CD14-positive monocyte (primary cell): ENCODE results near the gene ARFGEF3. TPM values are rescaled to one million over a fixed set of nuclear protein-coding genes. Genes with fewer than 3 reads are reported as not detected.

Experiments
- DNase-seq, 3 donors: peaks; one replicate each; pipeline ENCODE4 v3.0.0-alpha.2; 2011 to 2022
- H2AFZ ChIP-seq: 2 replicates; pipeline ENCODE4 v1.6.0; 2012; ENCODE audit warnings: mild to moderate bottlenecking, low read depth, low read length, inconsistent platforms; ENCODE audit not compliant: insufficient read depth, poor library complexity, severe bottlenecking
- H3K27ac ChIP-seq, 2 donors: 1 replicate in 1 of 2; 2 replicates in 1 of 2; pipeline ENCODE4 v1.5.1; 2012 to 2013; ENCODE audit warnings: low read length in 2 of 2, control low read depth in 1 of 2, inconsistent platforms in 1 of 2, low read depth in 1 of 2, mild to moderate bottlenecking in 1 of 2
- H3K27me3 ChIP-seq, 2 donors: one replicate each; pipeline versions ENCODE4 v1.6.0 to v1.6.1; 2011 to 2013; ENCODE audit warnings: low read length in 2 of 2; ENCODE audit not compliant: control insufficient read depth in 2 of 2, insufficient read depth in 2 of 2
- H3K36me3 ChIP-seq, 2 donors: replicated peaks in 1 of 2; 1 replicate in 1 of 2; 2 replicates in 1 of 2; pipeline versions ENCODE4 v1.5.1 to v1.6.1; 2012 to 2013; ENCODE audit warnings: low read length in 2 of 2, control low read depth in 1 of 2, inconsistent platforms in 1 of 2, mild to moderate bottlenecking in 1 of 2; ENCODE audit not compliant: insufficient read depth in 2 of 2, control insufficient read depth in 1 of 2
- H3K4me1 ChIP-seq, 2 donors: 1 replicate in 1 of 2; 2 replicates in 1 of 2; pipeline versions ENCODE4 v1.5.1 to v1.6.1; 2012 to 2013; ENCODE audit warnings: low read length in 2 of 2, control low read depth in 1 of 2, inconsistent platforms in 1 of 2, mild to moderate bottlenecking in 1 of 2, moderate library complexity in 1 of 2; ENCODE audit not compliant: insufficient read depth in 2 of 2, control insufficient read depth in 1 of 2
- H3K4me2 ChIP-seq: replicated peaks from 2 replicates; pipeline ENCODE3; 2012; ENCODE audit warnings: low read length, moderate library complexity, mild to moderate bottlenecking; ENCODE audit not compliant: poor library complexity, severe bottlenecking; ENCODE audit errors: extremely low read depth
- H3K4me3 ChIP-seq, 3 experiments: fragments of 200-600 bp in 1 of 3; sonication (generic) in 1 of 3; replicated peaks in 1 of 3; 1 replicate in 2 of 3; 2 replicates in 1 of 3; pipeline ENCODE4 v1.5.1; 2011 to 2013; ENCODE audit warnings: low read length in 3 of 3, mild to moderate bottlenecking in 3 of 3, control low read depth in 2 of 3, low read depth in 2 of 3, inconsistent platforms in 1 of 3, moderate library complexity in 1 of 3
- H3K79me2 ChIP-seq: 2 replicates; pipeline ENCODE4 v1.6.0; 2012; ENCODE audit warnings: mild to moderate bottlenecking, control low read depth, inconsistent platforms, low read length, moderate library complexity; ENCODE audit not compliant: insufficient read depth
- H3K9ac ChIP-seq: 2 replicates; pipeline ENCODE4 v1.6.0; 2017; ENCODE audit warnings: low read length, mild to moderate bottlenecking; ENCODE audit not compliant: insufficient read depth, poor library complexity, severe bottlenecking
- H3K9me3 ChIP-seq, 2 donors: replicated peaks in 1 of 2; 1 replicate in 1 of 2; 2 replicates in 1 of 2; pipeline versions ENCODE4 v1.5.1 to v1.6.1; 2012 to 2013; ENCODE audit warnings: low read length in 2 of 2, control low read depth in 1 of 2; ENCODE audit not compliant: control insufficient read depth in 1 of 2, insufficient read depth in 1 of 2
- H4K20me1 ChIP-seq: 2 replicates; pipeline ENCODE4 v1.6.0; 2012; ENCODE audit warnings: mild to moderate bottlenecking, low read length, control low read depth, moderate library complexity; ENCODE audit not compliant: insufficient read depth
- H3K27ac Mint-ChIP-seq, 7 donors: one replicate each; pipeline ENCODE4 v1.8.0; 2020; ENCODE audit warnings: mild to moderate bottlenecking in 7 of 7, mixed read lengths in 7 of 7, moderate library complexity in 6 of 7, inconsistent platforms in 2 of 7
- H3K27me3 Mint-ChIP-seq, 3 donors: one replicate each; pipeline ENCODE4 v1.8.0; 2021 to 2022; ENCODE audit warnings: low read depth in 3 of 3, mild to moderate bottlenecking in 3 of 3, mixed read lengths in 3 of 3, moderate library complexity in 3 of 3, inconsistent platforms in 1 of 3
- H3K36me3 Mint-ChIP-seq, 2 donors: one replicate each; pipeline ENCODE4 v1.8.0; 2020; ENCODE audit warnings: mixed read lengths in 2 of 2, inconsistent platforms in 1 of 2, mild to moderate bottlenecking in 1 of 2
- H3K4me1 Mint-ChIP-seq: one replicate; pipeline ENCODE4 v1.8.0; 2020; ENCODE audit warnings: mild to moderate bottlenecking, mixed read lengths
- H3K4me3 Mint-ChIP-seq, 2 donors: one replicate each; pipeline ENCODE4 v1.8.0; 2020; ENCODE audit warnings: mild to moderate bottlenecking in 2 of 2, mixed read lengths in 2 of 2, moderate library complexity in 1 of 2
- H3K9me3 Mint-ChIP-seq, 7 donors: one replicate each; pipeline ENCODE4 v1.8.0; 2020 to 2022; ENCODE audit warnings: mixed read lengths in 7 of 7, mild to moderate bottlenecking in 6 of 7, moderate library complexity in 6 of 7, inconsistent platforms in 2 of 7
- CTCF ChIP-seq: fragments of 200-600 bp; IDR thresholded peaks from one replicate; pipeline ENCODE4 v1.8.0; 2022; ENCODE audit warnings: antibody characterized with exemption, mild to moderate bottlenecking
- WGBS: methylation state at CpG from one replicate; pipeline ENCODE4 v1.1.5; 2013; ENCODE audit warnings: missing lambda C conversion rate; ENCODE audit not compliant: insufficient coverage; 5-methylcytosine and 5-hydroxymethylcytosine counted together
- intact Hi-C, 2 donors: fragments of 100-400 bp; cut with micrococcal nuclease; formaldehyde crosslinking; loops; one replicate each; pipeline versions ENCODE4 v1.15.0 to v1.15.1; 2023
- polyA plus RNA-seq, 3 donors: library from polyadenylated mRNA; depleted of rRNA in 1 of 3; unstranded in 2 of 3; stranded (reverse) in 1 of 3; fragments of 300-500 nt in 2 of 3; fragments of >200 nt in 1 of 3; fragmentation: Illumina TruSeq in 2 of 3; gene quantifications; 1 replicate in 2 of 3; 2 replicates in 1 of 3; pipeline ENCODE4 v1.2.3, GENCODE V29; 2012 to 2021

Gene ARFGEF3
- polyA plus RNA-seq, 3 donors, result not detected

GRCh38 chr6:138188278-138188941, 26.7 kb downstream of the ARFGEF3 start:
- no peak for TF ChIP-seq CTCF
- H3K27me3 ChIP-seq, result no peaks in the 10 kb centered on the region
- H3K36me3 ChIP-seq, result no peaks in the 10 kb centered on the region
- H3K79me2 ChIP-seq, result no peaks in the 10 kb centered on the region
- Mint-ChIP-seq H3K27me3 (peaks cover 4 to 7% (median 4%) of the 10 kb centered on the region in 3 donors), H3K9me3 (peaks cover 0 to 2% (median 0%) of the 10 kb centered on the region in 7 donors), H3K4me3 (no peak overlapping the region), H3K4me1 (no peaks in the 10 kb centered on the region), H3K36me3 (no peaks in the 10 kb centered on the region), H3K27ac (no peak overlapping the region)
- no peak overlapping the region for H3K4me3 ChIP-seq
- H3K9me3 ChIP-seq, result no peaks in the 10 kb centered on the region
- DNase-seq, result no peak
- H3K27ac ChIP-seq, result no peak overlapping the region
- H3K4me2 ChIP-seq, result no peak overlapping the region
- no peaks in the 10 kb centered on the region for H3K4me1 ChIP-seq
- H2AFZ ChIP-seq, result no peak overlapping the region
- H3K9ac ChIP-seq, result no peak overlapping the region
- WGBS, result 84% methylated on average over 3 of the region's 5 CpGs
- H4K20me1 ChIP-seq, result no peaks in the 10 kb centered on the region
- intact Hi-C loops, result no loop called here

- 100% methylated on average over 2 of the region's 4 CpGs for WGBS
Measured at GRCh38 chr6:138194287-138194686, 32.5 kb downstream of the ARFGEF3 start.

More at GRCh38 chr6:138194287-138194686, 32.5 kb downstream of the ARFGEF3 start:
- H2AFZ ChIP-seq, result no peak overlapping the region
- no peaks in the 10 kb centered on the region for H4K20me1 ChIP-seq
- no peaks in the 10 kb centered on the region for H3K79me2 ChIP-seq
- Mint-ChIP-seq H3K4me1 (no peaks in the 10 kb centered on the region), H3K36me3 (no peaks in the 10 kb centered on the region), H3K27me3 (peaks cover 3 to 7% (median 6%) of the 10 kb centered on the region in 3 donors), H3K4me3 (no peak overlapping the region), H3K9me3 (peaks cover 0 to 7% (median 0%) of the 10 kb centered on the region in 7 donors), H3K27ac (no peak overlapping the region)
- H3K27me3 ChIP-seq, result no peaks in the 10 kb centered on the region
- TF ChIP-seq CTCF, result no peak
- H3K4me1 ChIP-seq, result no peaks in the 10 kb centered on the region
- no peak overlapping the region for H3K9ac ChIP-seq
- DNase-seq, result no peak
- no peaks in the 10 kb centered on the region for H3K9me3 ChIP-seq
- H3K27ac ChIP-seq, result no peak overlapping the region
- intact Hi-C loops, result no loop called here
- no peak overlapping the region for H3K4me3 ChIP-seq
- H3K4me2 ChIP-seq, result no peak overlapping the region
- H3K36me3 ChIP-seq, result no peaks in the 10 kb centered on the region
